B cell (primary cell): Measurements from ENCODE around the gene ADAMTS8. TPM values are rescaled to one million over a fixed set of nuclear protein-coding genes. Genes with fewer than 3 reads are reported as not detected.
A peak's percentile ranks its signal among the peaks of the same experiment; 100 is the strongest.

Experiments
- ATAC-seq: fragments of 200-7000 bp; cut with Tn5 transposase; one replicate; pipeline ENCODE4 v1.10.0; 2021; ENCODE audit warnings: low read depth, mild to moderate bottlenecking, moderate number of reproducible peaks, moderate library complexity
- CTCF ChIA-PET: fragments of 350-600 bp; sonication (Branson Sonifier 250); formaldehyde crosslinking; loops from one replicate; lab custom pipeline; 2021; ENCODE audit warnings: antibody characterized with exemption, inconsistent platforms; lab: Charles Lee
- POLR2A ChIA-PET: fragments of 350-600 bp; sonication (Branson Sonifier 250); formaldehyde crosslinking; loops from one replicate; lab custom pipeline; 2021; ENCODE audit warnings: antibody characterized with exemption; lab: Charles Lee
- DNase-seq: peaks from one replicate; pipeline ENCODE4 v3.0.0; 2013
- H2AFZ ChIP-seq: 2 replicates; pipeline ENCODE4 v1.6.1; 2012; ENCODE audit warnings: mild to moderate bottlenecking, low read depth, low read length; ENCODE audit not compliant: insufficient read depth, poor library complexity, severe bottlenecking
- H3K27ac ChIP-seq, 2 donors: 1 replicate in 1 of 2; 2 replicates in 1 of 2; pipeline ENCODE4 v1.5.1; 2012 to 2013; ENCODE audit warnings: low read length in 2 of 2, mild to moderate bottlenecking in 2 of 2, moderate library complexity in 1 of 2
- H3K27me3 ChIP-seq, 4 experiments: fragments of 200-600 bp in 1 of 4; sonication (generic) in 1 of 4; replicated peaks in 1 of 4; 1 replicate in 2 of 4; 2 replicates in 2 of 4; pipeline versions ENCODE4 v1.6.1 to v1.7.0; 2013 to 2016; ENCODE audit warnings: low read length in 3 of 4, mild to moderate bottlenecking in 2 of 4, mixed read lengths in 1 of 4, moderate library complexity in 1 of 4; ENCODE audit not compliant: insufficient read depth in 4 of 4, control insufficient read depth in 3 of 4; ENCODE audit errors: control extremely low read depth in 1 of 4
- H3K36me3 ChIP-seq, 2 experiments: replicated peaks in 1 of 2; 1 replicate in 1 of 2; 2 replicates in 1 of 2; pipeline versions ENCODE4 v1.6.1 to v1.7.1; 2013; ENCODE audit warnings: low read length in 1 of 2; ENCODE audit not compliant: insufficient read depth in 2 of 2, control insufficient read depth in 1 of 2; ENCODE audit errors: control extremely low read depth in 1 of 2, extremely low read depth in 1 of 2
- H3K4me1 ChIP-seq, 2 donors: fragments of 200-600 bp in 1 of 2; sonication (generic) in 1 of 2; 1 replicate in 1 of 2; 2 replicates in 1 of 2; pipeline versions ENCODE4 v1.5.1 to v1.6.1; 2013 to 2017; ENCODE audit warnings: low read length in 2 of 2; ENCODE audit not compliant: control insufficient read depth in 2 of 2, insufficient read depth in 2 of 2
- H3K4me2 ChIP-seq: replicated peaks from 2 replicates; pipeline ENCODE3; 2012; ENCODE audit warnings: mild to moderate bottlenecking, low read depth, low read length; ENCODE audit not compliant: poor library complexity, severe bottlenecking
- H3K4me3 ChIP-seq, 5 experiments: fragments of 200-600 bp in 1 of 5; sonication (generic) in 1 of 5; 1 replicate in 3 of 5; 2 replicates in 2 of 5; pipeline versions ENCODE4 v1.5.1 to v1.7.0; 2011 to 2016; ENCODE audit warnings: low read length in 4 of 5, mild to moderate bottlenecking in 4 of 5, low read depth in 2 of 5, control low read depth in 1 of 5, moderate library complexity in 1 of 5; ENCODE audit not compliant: insufficient read depth in 1 of 5; ENCODE audit errors: control extremely low read depth in 1 of 5, extremely low read depth in 1 of 5
- H3K79me2 ChIP-seq: fragments of 200-600 bp; sonication (generic); one replicate; pipeline ENCODE4 v1.6.0; 2016; ENCODE audit warnings: low read length; ENCODE audit not compliant: control insufficient read depth, insufficient read depth
- H3K9ac ChIP-seq: fragments of 200-600 bp; sonication (generic); 2 replicates; pipeline ENCODE4 v1.6.1; 2017; ENCODE audit warnings: mild to moderate bottlenecking, low read length, moderate library complexity
- H3K9me3 ChIP-seq, 3 donors: one replicate each; pipeline versions ENCODE4 v1.6.1 to v1.7.1; 2013; ENCODE audit warnings: low read length in 2 of 3; ENCODE audit not compliant: control insufficient read depth in 2 of 3, insufficient read depth in 1 of 3; ENCODE audit errors: control extremely low read depth in 1 of 3
- H4K20me1 ChIP-seq: 2 replicates; pipeline ENCODE4 v1.6.0; 2012; ENCODE audit warnings: mild to moderate bottlenecking, low read length; ENCODE audit not compliant: insufficient read depth, control insufficient read depth, poor library complexity, severe bottlenecking
- H3K27ac Mint-ChIP-seq: one replicate; pipeline ENCODE4 v1.8.0; 2021; ENCODE audit warnings: mixed read lengths
- H3K27me3 Mint-ChIP-seq: one replicate; pipeline ENCODE4 v1.8.0; 2021; ENCODE audit warnings: mixed read lengths
- H3K4me1 Mint-ChIP-seq: one replicate; pipeline ENCODE4 v1.8.0; 2021; ENCODE audit warnings: mixed read lengths
- H3K4me3 Mint-ChIP-seq: one replicate; pipeline ENCODE4 v1.8.0; 2021; ENCODE audit warnings: mixed read lengths
- H3K9me3 Mint-ChIP-seq: one replicate; pipeline ENCODE4 v1.8.0; 2022; ENCODE audit warnings: mixed read lengths; ENCODE audit not compliant: insufficient read depth
- CTCF ChIP-seq: fragments of 200-600 bp; IDR thresholded peaks from one replicate; pipeline ENCODE4 v1.8.0; 2022; ENCODE audit warnings: antibody characterized with exemption, mild to moderate bottlenecking
- EZH2 ChIP-seq: IDR thresholded peaks from 2 replicates; pipeline ENCODE4 v1.6.1; 2012; ENCODE audit warnings: borderline replicate concordance, low read depth, mild to moderate bottlenecking, moderate library complexity, low read length; ENCODE audit not compliant: insufficient read depth, poor library complexity, severe bottlenecking
- WGBS: methylation state at CpG from one replicate; pipeline ENCODE4 v1.1.5; 2013; ENCODE audit warnings: missing lambda C conversion rate; ENCODE audit not compliant: insufficient coverage; 5-methylcytosine and 5-hydroxymethylcytosine counted together
- intact Hi-C: fragments of 100-400 bp; cut with micrococcal nuclease; formaldehyde crosslinking; loops from one replicate; pipeline ENCODE4 v1.10.0; 2022
- polyA plus RNA-seq: library from polyadenylated mRNA; depleted of rRNA; stranded (reverse); fragments of >200 nt; gene quantifications from 2 replicates; pipeline ENCODE4 v1.2.3, GENCODE V29; 2012
- total RNA-seq, 2 donors: library from RNA; stranded (reverse); fragments of 120-200 nt in 1 of 2; gene quantifications; 1 replicate in 1 of 2; 2 replicates in 1 of 2; pipeline versions ENCODE4 v1.2.3 to v1.2.4, GENCODE V29; 2013 to 2022

The ADAMTS8 gene
- total and polyA plus RNA-seq, 2 donors (not counting 1 experiment from before 2014, with no cell fraction given): not detected

DNA sequence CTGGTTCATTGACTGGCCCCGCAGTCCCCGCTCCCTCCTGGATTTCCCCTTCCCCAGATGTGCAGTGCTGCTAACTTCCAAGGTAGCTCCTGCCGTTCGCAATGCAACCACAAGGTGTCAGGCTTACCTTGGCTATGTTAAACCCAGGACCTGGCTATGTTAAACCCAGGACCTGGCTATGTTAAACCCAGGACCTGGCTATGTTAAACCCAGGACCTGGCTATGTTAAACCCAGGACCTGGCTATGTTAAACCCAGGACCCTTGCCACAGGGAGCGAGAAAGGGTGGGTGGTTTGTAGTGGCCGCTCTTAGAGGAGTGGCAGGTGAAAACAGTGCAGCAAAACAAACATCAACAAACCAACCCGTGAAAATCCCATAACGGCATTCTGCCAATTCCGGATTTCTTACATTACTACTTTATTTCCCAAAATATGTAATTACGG lies 2.9 kb upstream of the ADAMTS8 start:
- Histone ChIP-seq H4K20me1 (no peaks in the 10 kb centered on the region), H3K36me3 (no peaks in the 10 kb centered on the region), H3K79me2 (no peaks in the 10 kb centered on the region), H3K27ac (no peak overlapping the region), H3K4me2 (no peak overlapping the region), H3K4me1 (peaks cover 9 to 17% of the 10 kb centered on the region in 2 donors), H3K27me3 (peaks cover 0 to 38% (median 22%) of the 10 kb centered on the region in 4 experiments), H3K9me3 (no peaks in the 10 kb centered on the region), H2AFZ (no peak overlapping the region), H3K9ac (no peak overlapping the region), H3K4me3 (no peak overlapping the region)
- POLR2A ChIA-PET: no interaction called here
- 0% methylated on average over 4 of the region's 10 CpGs for WGBS
- H3K9me3 Mint-ChIP-seq: no peaks in the 10 kb centered on the region
- CTCF ChIA-PET: interaction anchor here (0.6 to 6.8 kb wide), 21 partner anchors 11 to 508 kb away, joined by 3 to 112 read pairs (median 3); partner anchors contain the start of gene SNX19
- intact Hi-C loops: loop anchor here (1.0 kb wide), 2 partner anchors 218 to 463 kb away; no protein-coding TSS in a partner anchor
- DNase-seq (peak; percentile 77), ATAC-seq (peak; percentile 56)
- peaks cover 37% of the 10 kb centered on the region for H3K27me3 Mint-ChIP-seq
- TF ChIP-seq EZH2 (no peak), CTCF (peak; percentile 67)
- peak overlapping the region; percentile 64 for H3K27ac Mint-ChIP-seq
- H3K4me1 Mint-ChIP-seq: peaks cover 14% of the 10 kb centered on the region
- H3K4me3 Mint-ChIP-seq: no peak overlapping the region

GRCh38 chr11:130429983-130430382 lies 1.6 kb upstream of the ADAMTS8 start:
- no peak overlapping the region for H2AFZ ChIP-seq
- no peak overlapping the region for H3K9ac ChIP-seq
- H3K27me3 Mint-ChIP-seq: peaks cover 42% of the 10 kb centered on the region
- DNase-seq: no peak
- no peaks in the 10 kb centered on the region for H3K79me2 ChIP-seq
- peaks cover 0 to 46% (median 26%) of the 10 kb centered on the region in 4 experiments for H3K27me3 ChIP-seq
- H3K4me3 Mint-ChIP-seq: no peak overlapping the region
- H3K4me3 ChIP-seq: no peak overlapping the region
- H3K27ac Mint-ChIP-seq: no peak overlapping the region
- H3K27ac ChIP-seq: no peak overlapping the region
- H3K4me1 Mint-ChIP-seq: peaks cover 14% of the 10 kb centered on the region
- POLR2A ChIA-PET: no interaction called here
- no peaks in the 10 kb centered on the region for H3K36me3 ChIP-seq
- no peaks in the 10 kb centered on the region for H3K9me3 ChIP-seq
- H4K20me1 ChIP-seq: no peaks in the 10 kb centered on the region
- peaks cover 9 to 17% of the 10 kb centered on the region in 2 donors for H3K4me1 ChIP-seq
- TF ChIP-seq CTCF: no peak
- no peak for ATAC-seq
- no peak overlapping the region for H3K4me2 ChIP-seq
- no peaks in the 10 kb centered on the region for H3K9me3 Mint-ChIP-seq
- CTCF ChIA-PET: interaction anchor here (1.0 to 6.8 kb wide), 7 partner anchors 15 to 507 kb away, joined by 3 to 112 read pairs (median 5); no protein-coding TSS in a partner anchor
- intact Hi-C loops: no loop called here
- 73% methylated on average over 2 of the region's 3 CpGs for WGBS
